Body of pancreas (tissue), 4 donors: Measurements from ENCODE around the gene PBX3.

Experiments
- CTCF ChIP-seq, 7 experiments: fragments of 450-650 bp in 4 of 7; fragments of 200-600 bp in 3 of 7; sonication (generic) in 3 of 7; IDR thresholded peaks; one replicate each; pipeline ENCODE4 v1.5.1; 2016 to 2019; ENCODE audit warnings: antibody characterized with exemption in 7 of 7
- POLR2A ChIP-seq, 3 donors: fragments of 450-650 bp; IDR thresholded peaks; one replicate each; pipeline ENCODE4 v1.6.1; 2016; ENCODE audit warnings: antibody characterized with exemption in 3 of 3, mild to moderate bottlenecking in 2 of 3

GRCh38 chr9:125991886-125992529, 244.8 kb downstream of the PBX3 start:
- TF ChIP-seq POLR2A (IDR thresholded peaks at IDR 0.05) (no peak), CTCF (IDR thresholded peaks at IDR 0.05) (no peak)
